ENCODE results near the gene LARGE1.

The LARGE1 gene

DNA sequence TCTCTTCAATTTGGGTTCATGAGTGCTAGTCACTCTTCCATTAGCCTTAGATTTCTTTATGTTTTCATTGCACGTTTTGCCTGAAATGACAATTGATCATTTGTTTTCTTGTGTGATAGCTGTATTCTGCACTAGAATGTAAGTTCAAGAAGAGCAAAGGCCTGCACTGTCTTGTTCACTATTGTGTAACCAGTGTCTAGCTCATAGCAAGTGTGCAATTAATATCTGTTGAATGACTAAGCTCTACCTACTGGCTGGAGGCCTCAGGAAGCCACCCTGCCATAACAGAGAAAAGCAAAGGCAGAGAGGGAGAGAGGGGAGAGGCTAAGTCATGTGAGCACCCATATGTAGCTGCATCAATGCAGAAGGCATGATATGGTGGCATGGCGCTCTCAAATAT, 569.3 kb downstream of the LARGE1 start:
- no peak overlapping the region for H3K4me3 ChIP-seq (ENCODE audit: low read length in 2 of 2)
- no peak overlapping the region for H3K9ac ChIP-seq (ENCODE audit: low read length in 2 of 2)
- H3K9me3 ChIP-seq (ENCODE audit: control insufficient read depth in 2 of 2, low read length in 2 of 2): no peaks in the 10 kb centered on the region
- H3K4me1 ChIP-seq (ENCODE audit: control insufficient read depth, insufficient read depth, low read length): no peaks in the 10 kb centered on the region
- no peaks in the 10 kb centered on the region for H3K27me3 ChIP-seq (ENCODE audit: control insufficient read depth in 1 of 2, insufficient read depth in 2 of 2, low read length in 2 of 2)
- peaks cover 0 to 3% of the 10 kb centered on the region in 2 donors for H3K36me3 ChIP-seq (ENCODE audit: control insufficient read depth in 2 of 2, insufficient read depth in 2 of 2, low read length in 2 of 2)
- H3K27ac ChIP-seq (ENCODE audit: low read length): no peak overlapping the region

- H3K27ac ChIP-seq (ENCODE audit: low read length): no peak overlapping the region
- peaks cover 0 to 3% of the 10 kb centered on the region in 2 donors for H3K36me3 ChIP-seq (ENCODE audit: control insufficient read depth in 2 of 2, insufficient read depth in 2 of 2, low read length in 2 of 2)
- no peak overlapping the region for H3K4me3 ChIP-seq (ENCODE audit: low read length in 2 of 2)
- H3K4me1 ChIP-seq (ENCODE audit: control insufficient read depth, insufficient read depth, low read length): no peaks in the 10 kb centered on the region
- H3K27me3 ChIP-seq (ENCODE audit: control insufficient read depth in 1 of 2, insufficient read depth in 2 of 2, low read length in 2 of 2): no peaks in the 10 kb centered on the region
- no peak overlapping the region for H3K9ac ChIP-seq (ENCODE audit: low read length in 2 of 2)
- H3K9me3 ChIP-seq (ENCODE audit: control insufficient read depth in 2 of 2, low read length in 2 of 2): no peaks in the 10 kb centered on the region
These were observed 569.8 kb downstream of the LARGE1 start for GRCh38 chr22:33350491-33350890.

GRCh38 chr22:33347002-33347401, 573.3 kb downstream of the LARGE1 start:
- no peak overlapping the region for H3K9ac ChIP-seq (ENCODE audit: low read length in 2 of 2)
- H3K36me3 ChIP-seq (ENCODE audit: control insufficient read depth in 2 of 2, insufficient read depth in 2 of 2, low read length in 2 of 2): peaks cover 0 to 3% of the 10 kb centered on the region in 2 donors
- no peak overlapping the region for H3K27ac ChIP-seq (ENCODE audit: low read length)
- H3K27me3 ChIP-seq (ENCODE audit: control insufficient read depth in 1 of 2, insufficient read depth in 2 of 2, low read length in 2 of 2): no peaks in the 10 kb centered on the region
- no peaks in the 10 kb centered on the region for H3K4me1 ChIP-seq (ENCODE audit: control insufficient read depth, insufficient read depth, low read length)
- no peak overlapping the region for H3K4me3 ChIP-seq (ENCODE audit: low read length in 2 of 2)
- no peaks in the 10 kb centered on the region for H3K9me3 ChIP-seq (ENCODE audit: control insufficient read depth in 2 of 2, low read length in 2 of 2)

DNA sequence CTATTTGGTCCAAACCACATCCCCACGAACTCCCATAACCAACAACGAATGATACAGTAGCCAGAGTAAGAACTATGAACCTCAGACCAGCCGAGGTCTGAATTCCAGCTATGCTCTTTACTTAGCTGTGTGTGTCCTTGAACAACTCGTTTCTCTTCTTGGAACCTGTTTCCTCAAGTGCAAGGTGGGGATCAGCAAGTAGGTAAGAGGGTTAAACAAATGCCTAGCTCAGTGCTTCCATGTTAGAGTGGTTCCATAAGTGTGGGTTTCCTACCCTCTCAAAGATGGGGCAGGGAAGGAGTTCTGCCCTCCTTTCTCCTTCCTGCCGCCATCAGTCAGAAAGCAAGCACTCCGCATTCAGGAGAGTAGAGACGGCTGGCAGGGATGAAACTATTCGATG, 578.7 kb downstream of the LARGE1 start:
- H3K4me1 ChIP-seq (ENCODE audit: control insufficient read depth, insufficient read depth, low read length): no peaks in the 10 kb centered on the region
- no peaks in the 10 kb centered on the region for H3K9me3 ChIP-seq (ENCODE audit: control insufficient read depth in 2 of 2, low read length in 2 of 2)
- H3K4me3 ChIP-seq (ENCODE audit: low read length in 2 of 2): no peak overlapping the region
- no peak overlapping the region for H3K9ac ChIP-seq (ENCODE audit: low read length in 2 of 2)
- peaks cover 6 to 8% of the 10 kb centered on the region in 2 donors for H3K36me3 ChIP-seq (ENCODE audit: control insufficient read depth in 2 of 2, insufficient read depth in 2 of 2, low read length in 2 of 2)
- H3K27ac ChIP-seq (ENCODE audit: low read length): no peak overlapping the region
- H3K27me3 ChIP-seq (ENCODE audit: control insufficient read depth in 1 of 2, insufficient read depth in 2 of 2, low read length in 2 of 2): no peaks in the 10 kb centered on the region

DNA sequence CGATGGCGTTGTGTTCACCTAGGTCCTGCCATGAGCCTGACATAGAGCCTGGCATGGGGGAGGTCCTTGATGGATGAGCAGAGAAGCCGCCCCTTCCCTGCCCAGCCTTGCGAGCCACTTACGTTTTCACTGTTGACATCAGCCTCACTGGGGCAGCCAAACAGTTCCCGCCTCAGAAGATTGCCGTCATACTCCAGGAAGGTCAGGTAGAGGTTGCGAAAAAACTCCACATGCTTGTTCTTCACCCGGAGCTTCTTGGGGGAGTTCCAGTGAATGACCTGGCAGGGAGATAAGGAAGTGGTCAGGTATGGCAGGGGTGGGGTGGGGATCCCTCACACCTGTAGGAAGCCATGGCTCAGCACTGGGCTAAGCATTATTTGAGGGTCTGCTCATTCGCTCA, 582.8 kb downstream of the LARGE1 start:
- Histone ChIP-seq H3K9ac (ENCODE audit: low read length in 2 of 2) (no peak overlapping the region), H3K27me3 (ENCODE audit: control insufficient read depth in 1 of 2, insufficient read depth in 2 of 2, low read length in 2 of 2) (no peaks in the 10 kb centered on the region), H3K27ac (ENCODE audit: low read length) (no peak overlapping the region), H3K4me3 (ENCODE audit: low read length in 2 of 2) (no peak overlapping the region), H3K36me3 (ENCODE audit: control insufficient read depth in 2 of 2, insufficient read depth in 2 of 2, low read length in 2 of 2) (peaks cover 11 to 14% of the 10 kb centered on the region in 2 donors), H3K4me1 (ENCODE audit: control insufficient read depth, insufficient read depth, low read length) (no peaks in the 10 kb centered on the region), H3K9me3 (ENCODE audit: control insufficient read depth in 2 of 2, low read length in 2 of 2) (no peaks in the 10 kb centered on the region)

DNA sequence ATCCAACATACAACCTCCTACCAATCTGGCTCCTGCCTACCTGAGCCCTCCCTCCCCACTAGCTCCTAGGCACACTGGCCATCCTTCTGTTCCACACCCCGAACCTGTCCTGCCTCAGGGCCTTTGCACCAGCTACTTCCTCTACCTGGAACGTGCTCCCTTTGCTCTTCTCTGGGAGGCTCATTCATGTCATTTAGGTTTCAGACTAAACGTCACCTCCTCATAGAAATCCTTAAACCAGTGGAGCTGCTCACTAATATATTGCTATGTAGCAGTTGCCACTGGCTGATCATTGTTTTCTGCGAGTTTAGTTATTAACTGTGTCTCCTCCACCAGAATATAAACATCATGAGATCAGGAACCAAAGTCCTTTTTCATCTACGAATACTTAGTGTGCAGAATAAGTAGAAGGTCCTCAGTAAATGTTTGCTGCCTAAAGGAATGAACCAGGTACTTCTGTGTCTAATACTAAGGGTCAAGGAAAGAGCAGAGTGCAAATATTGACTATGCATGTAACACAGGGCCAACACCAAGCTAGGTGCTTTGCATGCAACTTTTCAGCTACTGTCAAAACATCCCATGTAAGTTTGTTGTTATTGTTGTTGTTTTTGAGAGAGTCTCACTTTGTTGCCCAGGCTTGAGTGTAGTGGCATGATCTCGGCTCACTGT, 584.5 kb downstream of the LARGE1 start:
- Histone ChIP-seq H3K9me3 (ENCODE audit: control insufficient read depth in 2 of 2, low read length in 2 of 2) (no peaks in the 10 kb centered on the region), H3K27ac (ENCODE audit: low read length) (no peak overlapping the region), H3K4me3 (ENCODE audit: low read length in 2 of 2) (no peak overlapping the region), H3K27me3 (ENCODE audit: control insufficient read depth in 1 of 2, insufficient read depth in 2 of 2, low read length in 2 of 2) (no peaks in the 10 kb centered on the region), H3K9ac (ENCODE audit: low read length in 2 of 2) (no peak overlapping the region), H3K36me3 (ENCODE audit: control insufficient read depth in 2 of 2, insufficient read depth in 2 of 2, low read length in 2 of 2) (peaks cover 11 to 16% of the 10 kb centered on the region in 2 donors), H3K4me1 (ENCODE audit: control insufficient read depth, insufficient read depth, low read length) (no peaks in the 10 kb centered on the region)

- H3K4me1 ChIP-seq (ENCODE audit: control insufficient read depth, insufficient read depth, low read length): no peaks in the 10 kb centered on the region
- H3K36me3 ChIP-seq (ENCODE audit: control insufficient read depth in 2 of 2, insufficient read depth in 2 of 2, low read length in 2 of 2): peaks cover 11 to 13% of the 10 kb centered on the region in 2 donors
- H3K4me3 ChIP-seq (ENCODE audit: low read length in 2 of 2): no peak overlapping the region
- no peaks in the 10 kb centered on the region for H3K27me3 ChIP-seq (ENCODE audit: control insufficient read depth in 1 of 2, insufficient read depth in 2 of 2, low read length in 2 of 2)
- H3K9me3 ChIP-seq (ENCODE audit: control insufficient read depth in 2 of 2, low read length in 2 of 2): no peaks in the 10 kb centered on the region
- no peak overlapping the region for H3K9ac ChIP-seq (ENCODE audit: low read length in 2 of 2)
- H3K27ac ChIP-seq (ENCODE audit: low read length): no peak overlapping the region
These were observed 587.7 kb downstream of the LARGE1 start for GRCh38 chr22:33332538-33332937.

GRCh38 chr22:33331017-33331416, 589.3 kb downstream of the LARGE1 start:
- H3K9me3 ChIP-seq (ENCODE audit: control insufficient read depth in 2 of 2, low read length in 2 of 2): no peaks in the 10 kb centered on the region
- H3K36me3 ChIP-seq (ENCODE audit: control insufficient read depth in 2 of 2, insufficient read depth in 2 of 2, low read length in 2 of 2): peaks cover 5 to 9% of the 10 kb centered on the region in 2 donors
- no peaks in the 10 kb centered on the region for H3K27me3 ChIP-seq (ENCODE audit: control insufficient read depth in 1 of 2, insufficient read depth in 2 of 2, low read length in 2 of 2)
- no peak overlapping the region for H3K27ac ChIP-seq (ENCODE audit: low read length)
- H3K4me3 ChIP-seq (ENCODE audit: low read length in 2 of 2): no peak overlapping the region
- H3K4me1 ChIP-seq (ENCODE audit: control insufficient read depth, insufficient read depth, low read length): no peaks in the 10 kb centered on the region
- no peak overlapping the region for H3K9ac ChIP-seq (ENCODE audit: low read length in 2 of 2)

- Histone ChIP-seq H3K9ac (ENCODE audit: low read length in 2 of 2) (no peak overlapping the region), H3K27me3 (ENCODE audit: control insufficient read depth in 1 of 2, insufficient read depth in 2 of 2, low read length in 2 of 2) (no peaks in the 10 kb centered on the region), H3K4me1 (ENCODE audit: control insufficient read depth, insufficient read depth, low read length) (no peaks in the 10 kb centered on the region), H3K4me3 (ENCODE audit: low read length in 2 of 2) (no peak overlapping the region), H3K9me3 (ENCODE audit: control insufficient read depth in 2 of 2, low read length in 2 of 2) (no peaks in the 10 kb centered on the region), H3K36me3 (ENCODE audit: control insufficient read depth in 2 of 2, insufficient read depth in 2 of 2, low read length in 2 of 2) (peaks cover under 1 to 9% of the 10 kb centered on the region in 2 donors), H3K27ac (ENCODE audit: low read length) (no peak overlapping the region)
These were observed 589.7 kb downstream of the LARGE1 start for GRCh38 chr22:33330534-33330933.

DNA sequence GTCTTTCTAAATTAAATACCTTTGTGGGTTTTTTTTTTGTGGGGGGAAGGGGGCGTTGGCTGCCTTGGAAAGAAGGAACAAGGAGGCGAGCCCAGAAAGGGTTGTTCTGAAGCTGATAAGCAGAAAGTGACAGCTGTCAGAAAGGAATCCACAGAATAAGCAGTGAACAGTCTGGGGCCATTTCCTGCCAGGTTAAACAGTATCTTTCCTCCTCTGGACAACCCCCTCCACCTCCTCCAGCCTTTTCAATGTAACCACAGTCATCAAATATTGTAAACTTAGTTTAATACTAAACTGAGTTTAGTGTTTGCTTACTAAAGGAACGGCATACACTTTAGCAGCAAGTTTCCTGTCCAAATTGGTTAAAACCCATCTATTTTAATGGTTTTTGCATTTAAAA, 590.9 kb downstream of the LARGE1 start:
- Histone ChIP-seq H3K4me3 (ENCODE audit: low read length in 2 of 2) (no peak overlapping the region), H3K9me3 (ENCODE audit: control insufficient read depth in 2 of 2, low read length in 2 of 2) (no peaks in the 10 kb centered on the region), H3K36me3 (ENCODE audit: control insufficient read depth in 2 of 2, insufficient read depth in 2 of 2, low read length in 2 of 2) (peaks cover 0 to 6% of the 10 kb centered on the region in 2 donors), H3K9ac (ENCODE audit: low read length in 2 of 2) (no peak overlapping the region), H3K4me1 (ENCODE audit: control insufficient read depth, insufficient read depth, low read length) (no peaks in the 10 kb centered on the region), H3K27ac (ENCODE audit: low read length) (no peak overlapping the region), H3K27me3 (ENCODE audit: control insufficient read depth in 1 of 2, insufficient read depth in 2 of 2, low read length in 2 of 2) (no peaks in the 10 kb centered on the region)

DNA sequence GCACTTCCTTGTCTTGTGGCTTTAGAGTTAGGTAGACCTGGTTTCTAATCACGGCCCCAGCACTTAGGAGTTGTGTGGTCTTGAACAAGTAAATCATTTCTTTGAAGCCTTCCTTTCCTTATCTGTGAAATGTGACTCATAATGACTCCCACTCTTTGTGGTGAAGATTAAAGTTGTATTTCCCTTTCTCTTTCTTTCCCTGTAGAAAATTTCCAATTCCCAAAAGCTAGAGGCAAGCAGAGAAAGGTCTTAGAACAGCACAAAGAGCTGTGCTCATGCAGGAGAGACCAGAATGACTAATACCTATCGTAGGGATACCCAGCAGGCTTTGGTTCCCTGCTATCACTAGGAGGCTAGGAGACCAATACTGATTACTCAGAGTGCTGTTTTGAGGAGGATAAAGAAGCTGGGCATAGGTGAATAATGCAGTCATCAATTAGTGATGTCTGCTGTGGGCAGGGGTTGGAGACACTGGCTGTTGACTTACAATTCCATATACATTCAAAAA, 591.4 kb downstream of the LARGE1 start:
- H3K4me1 ChIP-seq (ENCODE audit: control insufficient read depth, insufficient read depth, low read length): no peaks in the 10 kb centered on the region
- H3K27ac ChIP-seq (ENCODE audit: low read length): no peak overlapping the region
- no peaks in the 10 kb centered on the region for H3K27me3 ChIP-seq (ENCODE audit: control insufficient read depth in 1 of 2, insufficient read depth in 2 of 2, low read length in 2 of 2)
- H3K4me3 ChIP-seq (ENCODE audit: low read length in 2 of 2): no peak overlapping the region
- no peak overlapping the region for H3K9ac ChIP-seq (ENCODE audit: low read length in 2 of 2)
- no peaks in the 10 kb centered on the region for H3K9me3 ChIP-seq (ENCODE audit: control insufficient read depth in 2 of 2, low read length in 2 of 2)
- H3K36me3 ChIP-seq (ENCODE audit: control insufficient read depth in 2 of 2, insufficient read depth in 2 of 2, low read length in 2 of 2): peaks cover 0 to 6% of the 10 kb centered on the region in 2 donors

Data from stomach smooth muscle (tissue), 2 donors.